GM19397 (cell line): ENCODE results near the gene ST6GALNAC4.

ENCODE experiments used
- ATAC-seq: cut with Tn5 transposase; IDR thresholded peaks from one replicate; pipeline ENCODE4 v1.9.1; 2021; ENCODE audit warnings: mild to moderate bottlenecking, moderate library complexity; ENCODE audit not compliant: unreplicated experiment

ST6GALNAC4 gene

GRCh38 chr9:127931092-127931881, 14.4 kb upstream of the ST6GALNAC4 start:
- ATAC-seq = peak; percentile 6

GRCh38 chr9:127930231-127931091, 13.6 kb upstream of the ST6GALNAC4 start, which contains the start of gene PIP5KL1:
Gene PIP5KL1, minus strand, starts transcription at chr9:127930777. Its CDS starts 25 bp downstream, at chr9:127930752.
- peak; percentile 82 for ATAC-seq

GRCh38 chr9:127929625-127929979, 12.8 kb upstream of the ST6GALNAC4 start:
- ATAC-seq = no peak

- ATAC-seq = no peak
Observed at GRCh38 chr9:127928676-127929624, 12.1 kb upstream of the ST6GALNAC4 start.

GRCh38 chr9:127927988-127928675, 11.3 kb upstream of the ST6GALNAC4 start:
- no peak for ATAC-seq

GRCh38 chr9:127927201-127927987, 10.6 kb upstream of the ST6GALNAC4 start:
- no peak for ATAC-seq

DNA sequence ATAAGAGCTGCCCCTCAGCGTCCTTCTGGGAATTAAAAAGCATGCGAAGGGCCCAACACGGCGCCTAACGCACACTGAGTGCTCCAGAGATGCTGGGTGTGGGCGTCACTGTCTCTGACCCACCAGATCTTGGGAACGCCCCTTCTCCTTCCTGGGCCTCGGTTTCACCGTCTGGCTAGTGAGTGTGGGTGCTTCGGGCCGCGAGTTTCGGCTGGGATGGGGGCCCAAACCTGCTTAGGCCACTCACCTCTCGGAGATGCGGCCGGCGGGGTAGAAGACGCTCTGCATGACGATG, 10.0 kb upstream of the ST6GALNAC4 start:
- no peak for ATAC-seq

DNA sequence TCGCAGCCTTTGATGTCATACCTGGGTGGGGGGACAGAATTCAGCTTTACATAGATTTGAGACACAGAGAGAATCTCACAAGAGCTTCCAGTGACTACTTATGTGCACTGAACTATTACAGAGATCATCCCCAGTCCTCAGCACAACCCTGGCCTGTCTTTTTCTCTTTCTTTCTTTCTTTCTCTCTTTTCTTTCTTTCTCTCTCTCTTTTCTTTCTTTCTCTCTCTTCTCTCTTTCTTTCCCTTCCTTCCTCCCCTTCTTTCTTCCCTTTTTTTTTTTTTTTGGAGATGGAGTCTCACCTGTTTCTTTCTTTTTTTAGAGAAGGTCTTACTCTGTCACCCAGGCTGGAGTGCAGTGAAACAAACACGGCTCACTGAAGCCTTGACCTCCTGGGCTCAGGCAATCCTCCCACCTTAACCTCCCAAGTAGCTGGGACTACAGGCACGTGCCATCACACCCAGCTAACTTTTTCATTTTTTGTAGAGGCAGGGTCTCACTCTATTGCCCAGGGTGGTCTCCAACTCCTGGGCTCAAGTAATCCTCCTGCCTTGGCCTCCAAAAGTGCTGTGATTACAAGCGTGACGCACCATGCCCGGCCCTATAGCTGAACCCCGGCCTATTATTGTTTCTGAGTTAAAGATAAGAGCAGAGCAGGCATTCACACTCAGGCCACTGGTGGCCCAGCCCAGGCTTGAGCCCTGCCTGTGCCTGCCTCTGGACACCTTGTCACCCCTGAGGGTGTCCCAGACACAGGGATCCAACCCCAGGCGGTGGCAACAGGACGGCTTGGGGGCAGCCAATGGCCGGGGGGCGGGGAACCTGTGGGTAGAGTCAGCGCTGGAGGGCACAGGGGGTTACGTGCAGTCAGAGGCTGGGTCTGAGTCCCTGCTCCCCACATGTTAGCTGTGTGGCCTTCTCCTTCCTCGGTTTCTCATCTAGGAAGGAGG, 9.4 kb upstream of the ST6GALNAC4 start:
- ATAC-seq = no peak

DNA sequence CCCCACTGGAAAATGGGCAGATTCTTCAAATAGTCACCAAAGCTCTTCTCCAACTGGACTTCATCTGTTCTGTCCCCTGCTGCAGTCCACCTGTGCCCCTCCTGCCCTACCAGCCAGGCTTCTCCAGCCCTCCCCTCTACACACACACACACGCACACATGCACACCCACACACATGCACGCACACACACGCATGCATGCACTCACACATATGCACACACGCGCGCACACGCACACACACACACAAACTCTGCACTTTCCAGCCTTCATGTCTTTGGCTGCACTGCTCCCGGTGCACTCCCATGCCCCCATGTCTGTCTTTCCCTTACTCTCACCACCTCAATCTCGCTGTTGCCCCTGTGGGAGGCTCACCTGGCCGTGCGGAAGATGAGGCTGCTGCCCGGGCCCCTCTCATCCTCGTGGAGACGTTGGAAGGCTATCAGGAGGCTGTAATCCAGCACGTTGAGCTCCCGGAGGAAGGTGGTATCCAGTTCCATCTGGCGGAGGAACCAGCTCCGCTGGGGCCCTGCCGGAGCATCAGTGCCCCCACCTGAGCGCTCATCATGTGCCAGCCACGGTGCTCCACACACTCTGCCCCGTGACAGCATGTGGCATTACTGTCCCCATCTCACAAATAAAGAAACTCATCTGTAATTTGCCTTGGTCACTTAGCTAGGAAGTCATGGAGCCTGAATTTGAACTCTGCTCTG, 8.0 kb upstream of the ST6GALNAC4 start:
- no peak for ATAC-seq

DNA sequence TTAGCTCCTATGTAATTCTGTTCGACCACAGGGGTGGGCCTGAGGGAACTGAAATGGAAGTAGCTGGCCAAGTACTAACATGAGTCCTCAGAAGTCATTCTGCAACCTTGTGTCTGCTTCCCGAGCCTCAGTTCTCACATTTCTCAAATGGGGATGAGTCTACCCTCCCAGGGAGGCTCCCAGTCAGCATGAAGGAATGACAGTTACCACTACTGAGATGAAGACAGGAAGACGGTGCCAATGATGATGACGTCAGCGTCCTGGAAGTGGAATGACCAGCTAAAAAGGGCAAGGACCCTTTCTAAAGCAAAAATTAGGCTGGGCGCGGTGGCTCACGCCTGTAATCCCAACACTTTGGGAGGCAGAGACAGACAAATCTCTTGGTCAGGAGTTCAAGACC, 6.9 kb upstream of the ST6GALNAC4 start:
- ATAC-seq = no peak

- no peak for ATAC-seq
Observed at GRCh38 chr9:127923046-127923445, 6.2 kb upstream of the ST6GALNAC4 start.

DNA sequence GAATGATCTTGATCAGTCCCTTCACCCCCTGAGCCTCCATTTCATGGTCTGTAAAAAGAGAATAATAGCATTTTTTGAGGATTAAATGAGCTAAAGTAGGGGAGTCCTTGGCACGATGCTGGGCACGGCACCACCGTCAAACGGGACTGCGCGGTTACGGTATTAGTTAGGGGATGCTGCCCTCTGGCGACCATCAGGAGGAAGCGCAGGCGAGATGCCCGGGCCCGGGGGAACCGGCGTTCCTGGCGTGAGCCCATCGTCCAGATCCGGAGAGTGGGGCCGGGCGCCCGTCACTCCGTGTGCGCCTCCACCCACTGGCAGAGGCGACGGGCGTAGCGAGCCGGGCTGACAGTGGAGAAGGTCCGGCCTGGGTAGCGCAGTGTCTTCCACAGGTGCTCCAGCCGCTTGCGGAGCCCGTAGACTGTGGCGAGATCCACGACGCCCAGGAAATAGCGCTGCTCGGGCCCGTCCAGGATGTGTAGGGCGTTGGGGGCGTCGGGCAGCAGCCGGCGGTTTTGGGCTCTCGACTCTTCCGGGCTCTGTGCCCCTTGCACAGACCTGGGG, 4.8 kb upstream of the ST6GALNAC4 start:
- no peak for ATAC-seq

GRCh38 chr9:127920794-127921193, 4.0 kb upstream of the ST6GALNAC4 start:
- ATAC-seq = no peak

DNA sequence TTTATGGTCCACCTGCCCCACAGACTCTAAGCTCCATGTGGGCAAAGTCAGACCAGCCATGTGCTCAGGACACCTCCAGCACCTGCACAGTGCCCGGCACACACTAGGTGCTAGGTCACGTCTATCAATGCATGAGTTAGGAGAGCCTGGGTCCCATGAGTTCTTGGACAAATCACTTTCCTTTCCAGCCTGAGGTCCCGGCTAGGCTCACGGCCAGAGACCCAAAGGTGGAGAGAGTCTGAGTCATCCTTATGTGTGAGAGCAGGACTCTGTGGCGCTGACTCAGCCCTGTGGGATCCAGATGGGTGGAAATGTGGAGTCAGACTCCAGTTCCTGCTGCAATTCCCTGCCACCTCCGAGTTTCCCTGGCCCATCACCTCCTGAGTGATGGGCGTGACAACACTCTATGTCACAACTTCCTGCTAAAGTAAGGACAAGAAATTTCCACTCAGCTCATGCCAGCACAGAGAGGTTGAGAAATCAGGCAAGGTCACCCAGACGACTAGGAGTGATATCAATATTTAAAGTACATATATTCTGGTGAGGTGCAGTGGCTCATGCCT, 2.5 kb upstream of the ST6GALNAC4 start:
- no peak for ATAC-seq

GRCh38 chr9:127918183-127919107, 1.6 kb upstream of the ST6GALNAC4 start:
- ATAC-seq = no peak

- no peak for ATAC-seq
Observed at GRCh38 chr9:127917603-127918002, 762 bp upstream of the ST6GALNAC4 start.
